M059J (cell line): ENCODE data around the gene LCP1. TPM values are rescaled to one million over a fixed set of nuclear protein-coding genes. Genes with fewer than 3 reads are reported as not detected.

Source experiments
- DNase-seq: peaks from one replicate; pipeline ENCODE4 v3.0.0-alpha.2; 2012; ENCODE audit warnings: low read depth
- total RNA-seq: library from RNA; depleted of rRNA; stranded (reverse); fragments of >200 nt; shearing (Covaris generic); gene quantifications from 2 replicates; pipeline ENCODE4 v1.2.3, GENCODE V29; 2014; rRNA removed

Gene LCP1
- total RNA-seq, 1 experiment from 2014 or later, result 29.6 TPM

DNA sequence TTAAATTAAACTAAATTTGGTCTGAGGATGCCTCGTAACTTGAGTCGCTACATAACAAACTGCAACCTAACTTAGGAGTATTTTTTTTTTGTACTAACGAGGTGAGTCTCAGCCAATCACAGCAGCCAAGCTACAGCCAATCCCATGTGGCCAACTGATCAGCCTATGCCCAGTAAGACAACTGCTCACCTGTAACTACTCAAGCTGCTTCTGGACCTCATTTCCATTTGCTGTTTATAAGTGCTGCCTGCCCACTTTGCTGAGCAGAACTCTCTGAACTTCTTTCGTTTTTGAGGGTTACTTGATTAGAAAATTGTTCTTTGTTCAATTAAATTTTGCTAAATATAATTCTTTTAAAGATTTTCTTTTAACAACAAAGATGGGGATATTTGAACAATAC lies 81.0 kb downstream of the LCP1 start:
- no peak for DNase-seq

GRCh38 chr13:46100191-46100815 lies 81.7 kb downstream of the LCP1 start:
- DNase-seq, result no peak

- no peak for DNase-seq
Measured at GRCh38 chr13:46097663-46098062, 84.3 kb downstream of the LCP1 start.

DNA sequence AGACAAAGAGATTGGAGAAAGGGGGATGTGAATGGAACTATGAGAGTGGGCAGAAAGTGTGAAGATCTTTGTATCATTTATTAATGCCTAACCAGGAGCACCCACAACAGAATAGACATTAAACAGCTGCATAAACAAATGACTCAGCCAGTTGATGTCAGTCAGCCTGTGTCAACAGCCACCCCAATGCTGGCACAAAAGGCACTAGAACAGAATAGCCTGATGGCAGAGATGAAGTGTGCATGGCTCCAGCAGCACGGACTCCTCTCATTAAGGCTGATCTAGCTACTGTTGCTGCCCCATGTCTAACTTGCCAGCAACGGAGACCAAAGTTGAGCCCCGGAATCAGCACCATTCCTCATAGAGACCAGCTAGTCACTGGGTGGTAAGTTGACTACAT lies 85.0 kb downstream of the LCP1 start:
- no peak for DNase-seq

GRCh38 chr13:46094478-46094877 lies 87.5 kb downstream of the LCP1 start:
- DNase-seq, result no peak

- no peak for DNase-seq
Measured at GRCh38 chr13:46088821-46089562, 93.0 kb downstream of the LCP1 start.

DNA sequence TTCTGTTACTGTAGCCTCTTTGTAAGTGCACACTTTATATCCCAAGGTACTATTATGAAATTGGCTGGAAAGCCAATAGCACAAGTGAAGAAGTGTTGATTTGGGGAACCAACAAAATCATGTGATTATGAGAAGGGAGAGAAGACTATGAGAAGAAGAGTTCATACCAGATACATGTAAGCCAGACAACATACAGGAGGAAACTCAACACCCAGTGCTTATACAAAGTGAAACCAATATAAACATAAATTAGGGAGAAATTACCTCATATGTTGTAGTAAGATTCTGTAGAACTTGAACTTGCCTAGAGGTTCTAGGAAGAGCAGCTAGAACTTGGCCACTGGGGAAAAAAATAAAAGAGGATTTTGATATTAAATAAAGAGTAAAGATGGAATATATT lies 94.5 kb downstream of the LCP1 start:
- no peak for DNase-seq

- no peak for DNase-seq
Measured at GRCh38 chr13:46086985-46087384, 95.0 kb downstream of the LCP1 start.

- no peak for DNase-seq
Measured at GRCh38 chr13:46086421-46086922, 95.5 kb downstream of the LCP1 start.

- no peak for DNase-seq
Measured at GRCh38 chr13:46085737-46086136, 96.2 kb downstream of the LCP1 start.

DNA sequence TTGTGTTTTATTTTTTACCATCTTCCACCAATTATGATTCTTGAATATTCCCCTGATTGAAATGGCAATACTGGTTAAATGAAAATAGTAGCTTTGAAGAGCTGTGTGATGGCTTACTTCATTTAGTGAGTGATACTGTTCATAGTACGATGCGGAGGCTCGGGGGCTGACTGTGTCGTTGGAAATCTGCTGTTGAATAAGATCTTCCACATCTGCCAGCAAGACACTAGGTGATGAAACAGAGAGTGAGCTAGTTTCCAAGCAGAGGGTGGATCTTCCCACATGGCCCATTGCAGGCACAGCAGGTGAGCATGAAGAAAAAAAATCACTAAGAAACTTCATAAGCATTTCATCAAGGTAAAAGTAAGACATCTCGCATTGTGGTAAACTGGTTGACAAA lies 99.7 kb downstream of the LCP1 start:
- no peak for DNase-seq

- DNase-seq, result no peak
Measured at GRCh38 chr13:46079770-46080169, 102.2 kb downstream of the LCP1 start.

- DNase-seq, result peak; percentile 20
Measured at GRCh38 chr13:46077265-46077664, 104.7 kb downstream of the LCP1 start.

DNA sequence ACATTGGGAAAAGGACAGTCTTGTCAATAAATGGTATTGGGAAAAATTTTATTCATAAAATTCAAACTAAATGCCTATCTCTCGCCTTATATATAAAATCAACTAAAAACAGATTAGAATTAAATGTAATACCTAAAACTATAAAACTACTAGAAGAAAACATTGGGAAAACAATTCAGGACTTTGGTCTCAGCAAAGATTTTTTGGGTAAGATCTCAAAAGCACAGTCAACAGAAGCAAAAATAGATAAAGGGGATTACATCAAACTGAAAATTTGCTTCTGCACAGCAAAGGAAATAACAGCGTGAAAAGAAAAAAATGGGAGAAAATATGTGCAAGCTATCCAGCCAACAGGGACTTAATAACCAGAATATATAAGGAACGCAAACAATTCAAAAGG lies 105.2 kb downstream of the LCP1 start:
- no peak for DNase-seq

Other genes with a start within 250 kb of the LCP1 start
- 5.2 and 8.0 TPM in 2 replicates for gene ZC3H13, start 129.4 kb downstream of the LCP1 start, total RNA-seq
- gene CPB2, start 77.1 kb downstream of the LCP1 start, total RNA-seq, result not detected in 2 replicates
- not detected in 2 replicates for gene LRRC63, start 29.8 kb upstream of the LCP1 start, total RNA-seq
- 0.22 and 0.54 TPM in 2 replicates for gene RUBCNL, start 205.1 kb upstream of the LCP1 start, total RNA-seq